LNCaP clone FGC (cell line): ENCODE results near the gene UNCX.
"Not testable (repeated sequence)": the region's sequence is repeated elsewhere in the genome, so short reads cannot be mapped to it uniquely, and the experiment has no call there.

Source experiments
- DNase-seq: peaks from one replicate; pipeline ENCODE4 v3.0.0-alpha.2; 2011; ENCODE audit warnings: low read depth
- H3K4me3 ChIP-seq: 2 replicates; pipeline ENCODE4 v1.5.1; 2011; ENCODE audit warnings: mild to moderate bottlenecking, low read depth, low read length, control low read depth
- CTCF ChIP-seq: IDR thresholded peaks from 2 replicates; pipeline ENCODE4 v1.5.1; 2012; ENCODE audit warnings: mild to moderate bottlenecking; ENCODE audit not compliant: control insufficient read depth, insufficient read depth; ENCODE audit errors: extremely low read depth

UNCX gene

DNA sequence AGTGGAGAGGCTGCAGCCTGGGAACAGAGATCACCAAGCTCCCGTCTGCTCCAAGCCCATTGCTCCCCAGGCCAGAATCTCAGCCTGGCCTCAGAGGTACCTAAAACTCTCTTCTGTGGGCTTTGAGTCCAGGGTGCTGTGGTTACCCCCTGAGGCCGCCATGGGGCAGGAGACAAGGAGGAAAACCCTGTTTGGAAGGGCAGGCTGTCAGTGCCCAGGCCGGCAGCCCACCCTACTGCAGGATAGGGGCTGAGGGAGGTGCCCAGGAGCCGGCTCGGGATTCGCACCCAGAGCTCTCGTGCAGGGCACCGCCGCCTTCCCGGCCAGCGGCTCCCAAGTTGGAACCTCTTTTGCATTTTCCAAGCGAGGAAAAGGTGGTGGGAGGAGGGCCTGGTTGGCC is 24.5 kb downstream of the UNCX start:
- no peak for TF ChIP-seq CTCF
- no peak for DNase-seq

GRCh38 chr7:1257863-1258262 is 25.2 kb downstream of the UNCX start:
- DNase-seq: no peak
- TF ChIP-seq CTCF: no peak
- no peak overlapping the region for H3K4me3 ChIP-seq

More for the DNA sequence above, 24.5 kb downstream of the UNCX start:
- no peak overlapping the region for H3K4me3 ChIP-seq

DNA sequence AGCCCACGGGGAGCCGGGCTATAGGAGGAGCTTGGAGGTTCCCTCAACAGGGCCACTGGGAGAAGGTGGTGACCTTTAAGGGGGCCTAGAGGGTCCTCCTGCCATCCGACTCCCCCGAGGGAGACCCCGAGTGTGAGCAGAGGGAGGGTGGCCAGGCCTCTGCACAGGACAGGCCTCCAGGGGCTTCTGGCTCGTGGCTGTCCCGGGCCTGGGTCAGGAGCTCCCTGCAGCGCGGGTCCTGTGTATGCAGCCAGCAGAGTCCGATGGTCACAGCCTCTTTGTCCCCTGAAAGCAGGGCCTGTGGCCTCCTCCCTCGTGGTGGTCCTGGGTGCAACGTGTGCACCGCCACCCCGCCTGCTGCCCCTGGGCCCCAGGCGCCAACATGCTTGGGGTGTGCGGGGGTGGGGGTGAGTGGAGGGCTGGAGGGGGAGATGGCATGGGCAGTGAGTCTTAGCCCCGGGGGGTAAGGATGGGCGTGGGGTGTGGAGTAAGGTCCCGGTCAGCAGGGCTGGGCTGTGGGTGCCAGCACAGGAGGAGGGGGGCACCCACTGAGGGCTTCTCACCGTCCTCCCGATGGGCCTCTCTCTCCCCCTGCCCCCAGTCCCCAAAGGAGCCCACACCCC is 27.1 kb downstream of the UNCX start:
- no peak for TF ChIP-seq CTCF
- H3K4me3 ChIP-seq: no peak overlapping the region
- no peak for DNase-seq

DNA sequence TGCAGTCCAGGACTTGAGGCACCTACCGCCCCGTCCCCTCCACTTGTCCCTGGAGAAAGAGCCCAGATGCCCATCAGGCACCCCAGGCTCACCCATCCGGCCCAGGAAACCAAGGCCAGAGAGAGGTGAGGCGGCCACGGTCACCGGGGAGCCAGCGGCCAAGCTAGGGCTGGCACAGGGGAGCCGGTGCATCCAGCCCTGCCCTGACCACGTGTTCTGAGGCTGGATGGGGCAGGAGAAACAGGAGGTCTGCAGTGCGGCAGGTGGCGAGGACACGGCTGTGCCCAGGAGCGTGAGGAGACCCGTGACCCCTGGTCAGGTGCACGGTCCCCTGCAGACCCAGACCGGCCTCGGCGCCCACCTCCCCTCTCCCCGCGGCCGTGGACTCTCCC is 27.6 kb downstream of the UNCX start:
- no peak for TF ChIP-seq CTCF
- H3K4me3 ChIP-seq: no peak overlapping the region
- no peak for DNase-seq

DNA sequence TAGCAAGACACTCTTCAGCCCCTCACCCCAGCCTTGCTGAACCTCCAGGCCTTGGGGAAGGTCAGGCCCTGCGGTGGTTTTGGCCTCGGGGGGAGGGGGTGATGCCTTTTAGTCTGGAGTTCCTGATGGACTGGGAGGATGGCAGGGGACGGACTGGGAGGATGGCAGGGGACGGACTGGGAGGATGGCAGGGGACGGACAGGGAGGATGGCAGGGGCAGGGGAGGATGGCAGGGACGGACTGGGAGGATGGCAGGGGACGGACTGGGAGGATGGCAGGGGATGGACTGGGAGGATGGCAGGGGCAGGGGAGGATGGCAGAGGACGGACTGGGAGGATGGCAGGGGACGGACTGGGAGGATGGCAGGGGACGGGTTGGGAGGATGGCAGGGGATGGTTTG is 28.4 kb downstream of the UNCX start:
- not testable (repeated sequence) for H3K4me3 ChIP-seq, DNase-seq

- no peak for TF ChIP-seq CTCF
- H3K4me3 ChIP-seq: no peak overlapping the region
- DNase-seq: no peak
Measured at GRCh38 chr7:1262441-1262840, 29.8 kb downstream of the UNCX start.

DNA sequence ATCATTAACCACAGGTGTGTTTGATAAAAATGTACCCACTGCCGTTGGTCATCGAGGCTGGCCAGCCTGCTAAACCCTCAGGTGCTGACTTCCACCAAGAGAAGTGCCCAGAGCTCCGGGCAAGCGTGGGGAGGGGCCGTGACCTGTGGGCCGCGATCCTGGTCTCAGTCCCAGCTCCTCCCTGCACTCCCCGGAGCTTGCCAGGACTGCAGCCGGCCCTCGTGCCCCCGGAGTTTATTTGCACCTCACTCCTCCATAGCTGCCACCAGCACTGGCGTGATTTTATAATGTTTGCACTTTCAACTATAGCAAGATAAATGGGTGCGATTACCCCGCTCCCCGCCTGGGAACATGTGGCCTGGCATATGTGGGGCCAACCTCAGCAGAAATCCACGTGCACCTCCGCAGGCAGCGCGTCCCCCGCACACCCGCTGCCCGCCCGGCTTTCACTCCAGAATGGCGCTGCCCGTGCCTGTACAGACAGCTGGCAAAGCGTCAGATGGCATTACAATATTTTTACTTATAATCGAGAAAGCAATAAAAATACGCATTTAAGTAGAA is 30.8 kb downstream of the UNCX start:
- H3K4me3 ChIP-seq: no peak overlapping the region
- DNase-seq: no peak
- no peak for TF ChIP-seq CTCF
